HUES64 (cell line): ENCODE results near the gene S100PBP.
"Not testable (repeated sequence)": the region's sequence is repeated elsewhere in the genome, so short reads cannot be mapped to it uniquely, and the experiment has no call there.

Experiments used
- H3K27ac ChIP-seq: 2 replicates; pipeline ENCODE4 v1.7.0; 2013; ENCODE audit warnings: low read depth, low read length, inconsistent platforms
- H3K27me3 ChIP-seq: 2 replicates; pipeline ENCODE4 v1.6.1; 2013; ENCODE audit warnings: mild to moderate bottlenecking, low read length; ENCODE audit not compliant: insufficient read depth
- H3K36me3 ChIP-seq: 2 replicates; pipeline ENCODE4 v1.6.1; 2013; ENCODE audit warnings: mild to moderate bottlenecking, low read length; ENCODE audit not compliant: insufficient read depth
- H3K4me1 ChIP-seq: 2 replicates; pipeline ENCODE4 v1.6.1; 2013; ENCODE audit warnings: mild to moderate bottlenecking, low read length, moderate library complexity; ENCODE audit not compliant: insufficient read depth
- H3K4me3 ChIP-seq: 2 replicates; pipeline ENCODE4 v1.5.1; 2013; ENCODE audit warnings: mild to moderate bottlenecking, low read length, moderate library complexity
- H3K9ac ChIP-seq: 2 replicates; pipeline ENCODE4 v1.6.1; 2013; ENCODE audit warnings: mild to moderate bottlenecking, low read depth, low read length
- H3K9me3 ChIP-seq: 2 replicates; pipeline ENCODE4 v1.6.1; 2013; ENCODE audit warnings: low read depth, low read length; ENCODE audit not compliant: insufficient read depth
- WGBS: fragments of 150-250, 120-280 bp; methylation state at CpG from one replicate; pipeline ENCODE4 v1.1.7; 2013; ENCODE audit warnings: missing lambda C conversion rate; 5-methylcytosine and 5-hydroxymethylcytosine counted together

S100PBP gene

DNA sequence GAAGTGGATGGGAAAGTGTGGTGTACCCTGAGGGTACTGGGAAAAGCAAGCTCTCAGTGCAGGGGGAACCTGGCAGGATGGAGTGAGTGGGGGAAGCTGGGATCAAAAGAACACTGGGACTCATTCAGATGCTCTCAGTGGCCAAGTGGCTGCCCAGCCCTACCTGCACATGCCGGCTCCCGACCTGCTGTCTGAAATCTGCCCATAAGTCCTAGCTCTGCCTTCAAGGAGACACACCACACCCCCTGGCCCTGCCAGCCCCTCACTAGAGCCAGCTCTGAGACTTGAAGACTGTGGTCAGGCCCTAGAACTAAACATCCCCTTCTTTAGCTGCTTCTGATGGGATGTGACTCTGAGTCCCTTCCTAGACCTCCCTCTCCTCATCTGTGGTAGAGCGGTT is 81.5 kb downstream of the S100PBP start:
- Histone ChIP-seq H3K4me1 (peaks cover 2% of the 10 kb centered on the region; the same call in 1 of the 2 replicates), H3K27ac (no peak overlapping the region), H3K36me3 (no peaks in the 10 kb centered on the region), H3K27me3 (peaks cover 42% of the 10 kb centered on the region), H3K4me3 (no peak overlapping the region), H3K9ac (no peak overlapping the region), H3K9me3 (no peaks in the 10 kb centered on the region)
- whole genome bisulfite sequencing = 88% methylated on average over 3 of the region's 3 CpGs

DNA sequence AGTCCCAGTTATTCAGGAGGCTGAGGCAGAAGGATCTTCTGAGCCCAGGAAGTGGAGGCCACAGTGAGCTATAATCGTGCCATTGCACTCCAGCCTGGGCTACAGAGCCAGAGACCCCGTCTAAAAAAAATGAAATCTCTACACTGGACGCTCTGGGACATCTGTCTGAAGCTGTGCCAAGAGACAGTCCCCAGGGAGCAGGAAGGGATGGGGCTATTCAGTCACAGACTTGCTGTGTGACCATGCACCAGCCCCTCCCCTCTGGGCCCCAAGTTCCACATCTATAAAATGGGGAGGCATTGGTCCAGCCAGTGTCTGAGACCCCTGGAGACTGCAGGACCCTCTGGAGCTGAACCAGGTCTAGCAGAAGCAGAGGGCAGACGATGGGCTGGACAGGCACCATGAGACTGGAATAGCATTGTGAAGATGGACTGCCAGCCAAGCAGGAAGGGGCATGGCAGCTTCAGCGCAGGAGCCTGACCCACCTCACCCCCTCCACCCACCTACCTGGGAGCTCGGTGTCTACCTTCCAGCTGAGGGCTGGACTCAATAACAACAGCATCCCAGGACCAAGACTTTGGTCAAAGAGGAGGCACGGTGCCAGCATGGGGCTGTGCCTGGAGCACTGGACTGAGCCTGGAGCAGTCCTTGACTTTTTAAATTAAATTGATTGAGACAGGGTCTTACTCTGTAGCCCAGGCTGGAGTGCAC is 82.3 kb downstream of the S100PBP start:
- WGBS = 91% methylated on average over 7 of the region's 7 CpGs
- Histone ChIP-seq H3K36me3 (no peaks in the 10 kb centered on the region), H3K9me3 (no peaks in the 10 kb centered on the region), H3K4me3 (no peak overlapping the region), H3K27ac (no peak overlapping the region), H3K9ac (no peak overlapping the region), H3K4me1 (no peaks in the 10 kb centered on the region), H3K27me3 (peaks cover 44% of the 10 kb centered on the region)

DNA sequence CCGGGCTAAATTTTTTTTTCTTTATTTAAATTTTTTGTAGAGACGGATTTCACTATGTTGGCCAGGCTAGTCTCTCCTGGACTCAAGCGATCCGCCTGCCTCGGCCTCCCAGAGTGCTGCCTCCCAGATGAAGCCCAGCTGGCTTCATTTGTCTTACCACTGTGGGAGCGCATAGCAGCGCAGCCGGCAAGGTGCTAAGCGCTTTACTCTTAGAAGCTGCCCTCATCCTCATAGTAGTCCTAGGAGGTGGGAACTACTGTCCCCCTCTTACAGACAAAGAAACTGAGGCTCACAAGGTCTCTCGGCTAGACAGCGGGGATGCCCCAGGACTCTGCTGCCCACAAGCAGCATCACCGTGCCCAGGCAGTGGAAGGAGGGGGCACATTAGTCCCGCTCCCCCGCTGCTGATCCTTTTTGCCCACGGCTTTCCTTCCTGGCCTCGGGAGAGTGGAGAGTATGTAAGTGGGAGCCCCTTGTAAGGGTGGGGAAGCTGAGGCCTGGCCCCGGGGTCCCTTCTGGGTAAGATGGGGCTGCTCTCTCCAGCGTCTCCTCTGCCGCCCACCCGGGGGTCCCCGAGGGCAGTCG is 83.0 kb downstream of the S100PBP start:
- H3K9me3 ChIP-seq = no peaks in the 10 kb centered on the region
- H3K36me3 ChIP-seq = no peaks in the 10 kb centered on the region
- peak overlapping the region; percentile 46; the same call in 1 of the 2 replicates for H3K9ac ChIP-seq
- peaks cover 44% of the 10 kb centered on the region for H3K27me3 ChIP-seq
- no peaks in the 10 kb centered on the region for H3K4me1 ChIP-seq
- 23% methylated on average over 22 of the region's 22 CpGs for WGBS
- H3K27ac ChIP-seq = no peak overlapping the region
- H3K4me3 ChIP-seq = peak overlapping the region; percentile 59

DNA sequence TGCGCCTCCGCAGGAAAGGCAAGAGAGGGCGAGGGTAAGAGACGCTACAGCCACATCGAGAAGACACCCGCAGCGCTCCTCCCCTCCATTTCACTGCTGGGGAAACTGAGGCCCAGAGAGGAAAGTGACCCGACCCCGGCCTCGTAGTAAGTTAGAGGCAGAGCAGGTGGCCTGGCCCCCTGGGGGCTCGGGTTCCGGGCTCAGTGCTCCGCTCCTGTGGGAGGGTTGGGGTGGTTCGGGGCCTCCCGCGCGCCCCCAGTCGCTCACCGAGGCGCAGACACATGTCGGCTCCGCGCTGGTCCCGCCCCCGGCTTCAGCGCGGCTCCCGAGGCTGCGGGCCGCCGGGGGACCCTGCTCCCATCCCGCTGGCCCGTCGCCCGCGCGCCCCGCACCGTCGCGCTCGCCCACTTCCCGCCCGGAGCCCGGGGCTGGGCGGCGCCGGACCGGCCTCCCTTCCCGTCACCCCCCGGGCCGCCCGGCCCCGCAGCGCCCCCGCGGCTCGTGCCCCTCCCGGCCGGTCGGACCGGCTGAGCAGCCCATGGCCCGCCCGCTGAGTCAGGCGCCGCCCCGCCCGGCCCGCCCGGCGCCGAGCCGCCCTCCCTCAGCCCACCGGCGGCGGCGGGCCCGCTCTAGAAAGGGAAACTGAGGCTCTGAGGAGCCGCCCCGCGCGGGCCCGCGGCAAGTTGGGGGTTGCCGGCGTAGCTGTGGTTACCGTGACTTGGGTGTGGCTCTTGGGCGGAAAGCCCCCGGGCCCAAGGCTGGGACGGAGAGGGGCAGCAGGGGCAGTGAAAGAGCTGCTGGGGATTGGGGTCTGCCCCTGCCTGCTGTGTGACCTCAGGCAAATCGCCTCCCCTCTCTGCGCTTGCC is 83.7 kb downstream of the S100PBP start, which contains the start of gene TMEM54:
Gene TMEM54 (minus strand): TSS at position 434 of the 867 bp plus-strand sequence. CDS start 151 bp downstream, at position 283.
- Histone ChIP-seq H3K27ac (no peak within 1 kb of the TSS), H3K9ac (peak within 1 kb of the TSS; percentile 46; the same call in 1 of the 2 replicates)

DNA sequence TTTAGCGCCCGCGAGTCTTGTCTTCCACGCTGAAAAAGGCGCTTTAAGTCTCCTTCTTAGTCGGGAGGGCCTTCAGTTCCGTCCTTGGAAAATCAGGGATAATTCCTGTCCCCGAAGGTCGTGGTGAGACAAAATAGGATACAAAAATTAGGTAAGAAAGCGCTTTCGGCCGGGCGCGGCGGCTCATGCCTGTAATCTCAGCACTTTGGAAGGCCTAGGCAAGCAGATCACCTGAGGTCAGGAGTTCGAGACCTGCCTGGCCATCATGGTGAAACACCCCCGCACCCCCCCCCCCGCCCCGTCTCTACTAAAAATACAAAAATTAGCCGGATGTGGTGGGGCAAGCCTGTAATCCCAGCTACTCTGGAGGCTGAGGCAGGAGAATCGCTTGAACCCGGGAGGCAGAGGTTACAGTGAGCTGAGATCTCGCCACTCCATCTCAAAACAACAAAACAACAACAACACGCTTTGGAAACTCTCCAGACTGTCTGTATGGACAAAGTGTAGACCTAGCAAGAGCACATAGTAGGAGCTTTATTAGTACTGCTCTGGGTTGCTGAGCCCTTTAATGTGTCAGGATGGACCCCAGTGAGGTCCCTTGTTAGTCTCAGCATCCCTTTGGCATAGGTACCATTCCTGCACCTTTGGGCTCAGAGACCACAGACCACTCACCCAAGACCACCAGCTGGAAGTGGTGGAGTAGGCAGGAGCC is 84.5 kb downstream of the S100PBP start:
- Histone ChIP-seq H3K9ac (no peak overlapping the region), H3K27me3 (peaks cover 44% of the 10 kb centered on the region), H3K36me3 (no peaks in the 10 kb centered on the region), H3K4me1 (no peaks in the 10 kb centered on the region), H3K9me3 (no peaks in the 10 kb centered on the region), H3K4me3 (peak overlapping the region; percentile 59), H3K27ac (no peak overlapping the region)
- 48% methylated on average over 21 of the region's 24 CpGs for WGBS

More for the DNA sequence above, 83.7 kb downstream of the S100PBP start, which contains the start of gene TMEM54:
- Histone ChIP-seq H3K9me3 (no peaks in the 10 kb centered on the region), H3K4me1 (no peaks in the 10 kb centered on the region), H3K4me3 (peak within 1 kb of the TSS; percentile 59), H3K27me3 (peaks cover 44% of the 10 kb centered on the region), H3K36me3 (no peaks in the 10 kb centered on the region)
- under 1% methylated on average over 92 of the region's 92 CpGs for WGBS

DNA sequence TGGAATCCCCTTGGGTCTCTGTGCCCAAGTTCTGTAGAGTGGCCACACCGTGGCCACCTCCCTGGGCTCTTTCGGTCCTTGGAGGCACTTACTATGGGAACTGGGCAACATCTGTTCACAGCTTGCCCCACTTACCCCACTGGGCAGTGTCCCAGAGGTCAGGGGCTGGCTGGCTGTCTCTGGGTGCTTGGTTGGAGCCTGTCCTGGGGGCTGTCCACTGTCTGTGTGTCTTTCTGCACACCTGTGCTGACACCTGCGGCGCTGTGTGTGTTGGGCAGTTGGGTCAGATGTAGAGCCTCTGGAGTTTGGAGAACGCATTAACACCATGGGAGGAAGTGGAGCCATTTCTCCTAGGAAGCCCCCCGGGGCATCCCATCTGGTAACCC is 85.1 kb downstream of the S100PBP start:
- 75% methylated on average over 6 of the region's 6 CpGs for WGBS
- peaks cover 44% of the 10 kb centered on the region for H3K27me3 ChIP-seq
- no peaks in the 10 kb centered on the region for H3K36me3 ChIP-seq
- H3K27ac ChIP-seq = no peak overlapping the region
- no peak overlapping the region for H3K4me3 ChIP-seq
- H3K9ac ChIP-seq = no peak overlapping the region
- no peaks in the 10 kb centered on the region for H3K9me3 ChIP-seq
- H3K4me1 ChIP-seq = no peaks in the 10 kb centered on the region

DNA sequence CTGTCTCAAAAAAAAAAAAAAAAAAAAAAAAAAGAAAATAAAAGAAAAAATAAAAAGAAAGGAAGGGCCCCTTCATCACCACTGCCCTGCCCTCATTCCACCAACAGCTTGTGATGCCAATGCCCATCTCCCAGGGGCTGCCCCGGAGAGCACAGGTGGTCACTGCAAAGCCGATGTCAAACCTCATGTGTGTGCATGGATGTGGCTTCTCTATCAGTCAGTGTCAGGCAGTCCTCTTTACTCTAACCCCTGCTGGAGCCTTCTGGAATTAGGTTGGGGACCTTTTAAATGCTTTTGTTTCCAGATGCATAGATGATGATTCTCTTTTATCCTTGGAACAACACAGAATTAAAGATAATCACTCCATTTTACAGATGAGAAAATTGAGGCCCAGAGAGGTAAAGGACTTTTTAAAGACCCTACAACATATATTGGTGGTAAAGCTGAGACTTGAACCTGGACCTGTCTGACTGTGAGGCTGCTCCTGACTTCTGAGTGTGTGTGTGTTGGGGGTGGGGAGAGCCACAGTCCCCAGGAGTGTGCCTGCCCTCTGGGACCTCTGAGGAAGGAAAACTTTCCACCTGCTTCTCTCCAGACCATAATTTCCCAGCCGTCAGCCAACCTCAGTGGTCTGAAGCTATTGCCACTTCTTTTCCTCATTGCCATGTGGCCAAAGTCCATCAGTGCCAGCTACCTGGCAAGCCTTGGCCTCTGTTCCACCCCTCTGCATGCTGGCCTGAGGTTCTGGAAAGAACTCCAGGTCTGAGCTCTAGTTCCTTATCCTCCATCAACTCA is 86.7 kb downstream of the S100PBP start:
- H3K36me3 ChIP-seq = no peaks in the 10 kb centered on the region

DNA sequence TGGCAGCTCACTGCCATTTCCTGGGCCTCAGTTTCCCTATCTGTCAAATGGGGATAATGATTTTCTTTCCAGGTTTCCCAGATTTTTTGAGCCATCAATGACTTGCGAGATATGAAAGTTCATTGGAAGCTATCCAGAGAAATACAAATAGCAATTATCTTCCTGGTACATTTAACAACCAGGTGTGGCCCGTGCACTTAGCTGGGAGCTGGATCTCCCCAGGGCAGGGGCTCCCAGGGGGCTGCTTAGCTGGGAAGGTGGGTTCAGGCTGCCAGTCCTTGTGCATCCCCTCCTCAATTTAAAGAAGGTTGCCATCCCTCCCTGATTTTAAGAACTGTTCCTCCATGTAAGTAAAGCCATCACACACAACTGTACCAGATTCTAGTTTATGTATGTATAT is 87.3 kb downstream of the S100PBP start:
- Histone ChIP-seq H3K4me1 (no peaks in the 10 kb centered on the region), H3K36me3 (no peaks in the 10 kb centered on the region), H3K9ac (no peak overlapping the region), H3K4me3 (no peak overlapping the region), H3K27me3 (peaks cover 33% of the 10 kb centered on the region), H3K9me3 (no peaks in the 10 kb centered on the region), H3K27ac (no peak overlapping the region)
- WGBS = 85% methylated on average over 2 of the region's 2 CpGs

More for the DNA sequence above, 86.7 kb downstream of the S100PBP start:
- H3K4me3 ChIP-seq = no peak overlapping the region
- H3K9ac ChIP-seq = no peak overlapping the region
- H3K4me1 ChIP-seq = no peaks in the 10 kb centered on the region
- H3K27ac ChIP-seq = no peak overlapping the region
- H3K9me3 ChIP-seq = no peaks in the 10 kb centered on the region
- peaks cover 39% of the 10 kb centered on the region for H3K27me3 ChIP-seq
- 88% methylated on average over 3 of the region's 3 CpGs for WGBS

DNA sequence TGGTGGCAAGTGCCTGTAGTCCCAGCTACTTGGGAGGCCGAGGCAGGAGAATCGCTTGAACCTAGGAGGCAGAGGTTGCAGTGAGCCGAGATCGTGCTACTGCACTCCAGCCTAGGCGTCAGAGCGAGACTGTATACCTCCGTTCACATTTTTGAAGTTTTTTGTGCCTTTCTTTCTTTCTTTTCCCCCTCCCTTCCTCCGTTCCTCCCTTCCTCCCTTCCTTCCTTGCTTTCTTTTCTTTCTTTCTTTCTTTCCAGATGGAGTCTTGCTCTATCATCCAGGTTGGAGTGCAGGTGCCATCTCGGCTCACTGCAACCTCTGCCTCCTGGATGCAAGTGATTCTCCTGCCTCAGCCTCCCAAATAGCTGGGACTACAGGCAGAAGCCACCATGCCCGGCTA is 88.1 kb downstream of the S100PBP start:
- H3K9me3 ChIP-seq, H3K4me3 ChIP-seq, H3K27ac ChIP-seq, H3K36me3 ChIP-seq, H3K9ac ChIP-seq, H3K4me1 ChIP-seq: not testable (repeated sequence)
- peaks cover 25% of the 10 kb centered on the region for H3K27me3 ChIP-seq
- 82% methylated on average over 10 of the region's 10 CpGs for WGBS

DNA sequence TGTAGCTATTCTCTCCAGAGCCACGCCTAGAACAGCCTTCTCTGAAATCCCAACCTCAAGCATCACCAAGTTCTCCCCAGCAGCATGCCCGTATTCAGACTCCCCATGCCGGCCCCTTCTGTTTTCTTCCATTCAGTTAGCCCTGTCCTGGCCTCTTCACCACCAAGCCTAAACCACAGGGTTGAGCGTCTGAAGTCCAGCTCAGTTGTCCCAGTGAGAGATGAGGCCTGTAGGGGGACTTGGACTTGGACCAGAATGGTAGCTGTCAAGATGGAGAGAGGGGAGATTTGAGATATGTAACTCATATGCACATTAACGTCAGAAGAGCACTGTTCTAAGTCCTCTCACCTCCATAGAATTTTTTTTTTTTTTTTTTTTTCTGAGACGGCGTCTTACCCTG is 89.2 kb downstream of the S100PBP start:
- WGBS = 89% methylated on average over 7 of the region's 7 CpGs
- Histone ChIP-seq H3K4me3 (no peak overlapping the region), H3K27me3 (peaks cover 16% of the 10 kb centered on the region)

More for the DNA sequence above, 89.2 kb downstream of the S100PBP start:
- no peaks in the 10 kb centered on the region for H3K9me3 ChIP-seq
- H3K36me3 ChIP-seq = no peaks in the 10 kb centered on the region
- no peak overlapping the region for H3K27ac ChIP-seq
- no peaks in the 10 kb centered on the region for H3K4me1 ChIP-seq
- H3K9ac ChIP-seq = no peak overlapping the region
